Measurements from ENCODE around the gene CTIF. TPM values are rescaled to one million over a fixed set of nuclear protein-coding genes. Genes with fewer than 3 reads are reported as not detected.

The CTIF gene
- total RNA-seq, 1 experiment from 2014 or later = 5.8 TPM

DNA sequence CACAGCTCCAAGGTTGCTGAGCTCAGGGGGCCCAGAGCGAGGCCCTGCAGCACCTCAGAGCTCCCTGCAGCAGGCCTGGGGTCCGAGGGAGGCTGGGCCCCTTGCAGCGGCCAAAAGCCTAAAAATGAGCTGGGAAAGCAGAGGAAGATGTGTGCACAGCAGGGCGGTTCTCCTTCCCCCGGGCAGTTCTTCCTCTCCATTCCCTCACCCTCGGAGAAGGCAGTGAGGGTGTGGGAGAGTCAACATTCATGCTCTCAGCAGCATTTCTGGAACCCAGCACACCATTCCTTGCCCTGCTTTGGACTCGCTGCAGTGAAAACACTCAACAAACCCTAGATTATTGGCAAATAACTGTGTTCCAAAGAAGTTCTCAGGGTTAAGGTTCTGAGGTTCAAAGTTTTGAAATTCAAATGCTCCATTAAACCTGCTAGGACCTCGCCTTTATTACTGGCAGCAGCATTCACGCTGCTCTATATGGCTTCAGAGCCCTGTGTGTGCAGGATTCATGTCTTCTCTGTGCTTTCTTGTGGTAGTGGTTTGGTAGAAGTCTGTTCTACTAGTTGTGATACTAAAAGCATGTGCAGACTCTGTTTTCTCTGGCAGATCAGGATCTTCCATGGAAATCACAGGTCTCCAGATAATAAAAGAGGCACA lies 79.1 kb downstream of the CTIF start:
- ATAC-seq = no peak

DNA sequence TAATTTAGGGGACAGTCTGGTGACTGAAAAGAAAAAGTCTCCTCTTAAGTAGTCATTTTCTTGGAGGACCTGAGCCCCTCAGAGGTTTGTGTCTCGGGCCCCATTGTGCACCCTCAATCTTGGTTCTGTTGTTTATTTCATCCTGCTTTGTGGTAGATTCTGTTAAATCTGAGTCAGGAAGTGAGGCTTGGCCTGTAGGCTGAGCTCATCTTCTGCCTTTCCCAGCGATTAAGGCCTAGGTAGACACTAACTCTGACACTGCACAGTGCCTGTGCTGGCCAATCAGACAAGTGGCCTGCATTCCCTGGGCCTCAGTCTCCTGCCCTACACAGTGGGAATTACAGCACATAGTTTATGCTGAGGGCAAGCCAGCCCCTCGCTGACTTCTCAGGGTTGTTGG lies 80.2 kb downstream of the CTIF start:
- Histone ChIP-seq H3K9ac (ENCODE audit: low read length) (no peak overlapping the region), H2AFZ (ENCODE audit: low read length) (no peak overlapping the region), H3K27me3 (ENCODE audit: low read length) (no peaks in the 10 kb centered on the region), H3K9me3 (ENCODE audit: low read length) (no peaks in the 10 kb centered on the region), H3K79me2 (ENCODE audit: low read length) (no peaks in the 10 kb centered on the region), H3F3A (ENCODE audit: low read length, unreplicated experiment) (no peaks in the 10 kb centered on the region), H3K36me3 (ENCODE audit: low read depth, low read length) (no peaks in the 10 kb centered on the region), H3K4me2 (ENCODE audit: low read length) (no peak overlapping the region), H3K4me3 (ENCODE audit: low read length) (no peak overlapping the region), H3K9me2 (replicated peaks; ENCODE audit: low read length) (no peaks in the 10 kb centered on the region), H3K4me1 (ENCODE audit: insufficient read depth, low read length) (no peaks in the 10 kb centered on the region), H3K27ac (ENCODE audit: low read length) (no peak overlapping the region), H4K20me1 (ENCODE audit: low read length) (no peaks in the 10 kb centered on the region)
- intact Hi-C loops (cut with micrococcal nuclease) = no loop called here
- POLR2A ChIA-PET (ENCODE audit: unreplicated experiment) = no interaction called here
- BruUV-seq (replicated peaks) = no TSS peak
- CTCF ChIA-PET = no interaction called here
- ATAC-seq (no peak), DNase-seq (no peak)
- TF ChIP-seq EZH2 (IDR thresholded peaks at IDR 0.05; ENCODE audit: low read length, unreplicated experiment) (no peak), EZH2phosphoT487 (IDR thresholded peaks at IDR 0.05; ENCODE audit: borderline replicate concordance, low read length) (no peak)
- TF ChIP-seq, protein P1, sequence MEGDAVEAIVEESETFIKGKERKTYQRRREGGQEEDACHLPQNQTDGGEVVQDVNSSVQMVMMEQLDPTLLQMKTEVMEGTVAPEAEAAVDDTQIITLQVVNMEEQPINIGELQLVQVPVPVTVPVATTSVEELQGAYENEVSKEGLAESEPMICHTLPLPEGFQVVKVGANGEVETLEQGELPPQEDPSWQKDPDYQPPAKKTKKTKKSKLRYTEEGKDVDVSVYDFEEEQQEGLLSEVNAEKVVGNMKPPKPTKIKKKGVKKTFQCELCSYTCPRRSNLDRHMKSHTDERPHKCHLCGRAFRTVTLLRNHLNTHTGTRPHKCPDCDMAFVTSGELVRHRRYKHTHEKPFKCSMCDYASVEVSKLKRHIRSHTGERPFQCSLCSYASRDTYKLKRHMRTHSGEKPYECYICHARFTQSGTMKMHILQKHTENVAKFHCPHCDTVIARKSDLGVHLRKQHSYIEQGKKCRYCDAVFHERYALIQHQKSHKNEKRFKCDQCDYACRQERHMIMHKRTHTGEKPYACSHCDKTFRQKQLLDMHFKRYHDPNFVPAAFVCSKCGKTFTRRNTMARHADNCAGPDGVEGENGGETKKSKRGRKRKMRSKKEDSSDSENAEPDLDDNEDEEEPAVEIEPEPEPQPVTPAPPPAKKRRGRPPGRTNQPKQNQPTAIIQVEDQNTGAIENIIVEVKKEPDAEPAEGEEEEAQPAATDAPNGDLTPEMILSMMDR (conservative IDR thresholded peaks at IDR 0.05; ENCODE audit: low read depth, low read length) = no peak

More for the DNA sequence above, 79.1 kb downstream of the CTIF start:
- H3K4me2 ChIP-seq (ENCODE audit: low read length) = no peak overlapping the region
- H3K27ac ChIP-seq (ENCODE audit: low read length) = no peak overlapping the region
- no peak overlapping the region for H3K9ac ChIP-seq (ENCODE audit: low read length)
- no peaks in the 10 kb centered on the region for H3K9me2 ChIP-seq (replicated peaks; ENCODE audit: low read length)
- no peak for TF ChIP-seq EZH2 (IDR thresholded peaks at IDR 0.05; ENCODE audit: low read length, unreplicated experiment)
- TF ChIP-seq, protein P1 (conservative IDR thresholded peaks at IDR 0.05; ENCODE audit: low read depth, low read length) = no peak
- no peak for TF ChIP-seq EZH2phosphoT487 (IDR thresholded peaks at IDR 0.05; ENCODE audit: borderline replicate concordance, low read length)
- H3K9me3 ChIP-seq (ENCODE audit: low read length) = no peaks in the 10 kb centered on the region
- no TSS peak for BruUV-seq (replicated peaks)
- DNase-seq = no peak
- no peaks in the 10 kb centered on the region for H3F3A ChIP-seq (ENCODE audit: low read length, unreplicated experiment)
- POLR2A ChIA-PET (ENCODE audit: unreplicated experiment) = no interaction called here
- H3K4me3 ChIP-seq (ENCODE audit: low read length) = no peak overlapping the region
- H4K20me1 ChIP-seq (ENCODE audit: low read length) = no peaks in the 10 kb centered on the region
- CTCF ChIA-PET = no interaction called here
- no peaks in the 10 kb centered on the region for H3K27me3 ChIP-seq (ENCODE audit: low read length)
- H2AFZ ChIP-seq (ENCODE audit: low read length) = no peak overlapping the region
- no peaks in the 10 kb centered on the region for H3K36me3 ChIP-seq (ENCODE audit: low read depth, low read length)
- no peaks in the 10 kb centered on the region for H3K4me1 ChIP-seq (ENCODE audit: insufficient read depth, low read length)
- H3K79me2 ChIP-seq (ENCODE audit: low read length) = no peaks in the 10 kb centered on the region
- intact Hi-C loops (cut with micrococcal nuclease) = no loop called here

DNA sequence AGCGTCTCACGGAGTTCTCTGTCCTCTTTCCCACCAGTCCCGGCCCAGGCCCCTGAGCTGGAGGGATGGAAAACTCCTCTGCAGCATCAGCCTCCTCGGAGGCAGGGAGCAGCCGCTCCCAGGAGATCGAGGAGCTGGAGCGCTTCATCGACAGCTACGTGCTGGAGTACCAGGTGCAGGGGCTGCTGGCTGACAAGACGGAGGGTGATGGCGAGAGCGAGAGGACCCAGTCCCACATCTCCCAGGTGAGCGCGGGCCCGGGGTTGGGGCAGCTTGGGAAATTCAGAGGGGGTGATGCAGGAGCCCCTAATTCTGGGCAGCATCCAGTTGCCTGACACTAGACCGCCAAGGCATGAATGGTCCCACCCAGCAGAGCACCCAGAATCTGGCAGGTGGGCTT lies 80.7 kb downstream of the CTIF start:
- Histone ChIP-seq H3K27me3 (ENCODE audit: low read length) (no peaks in the 10 kb centered on the region), H3K36me3 (ENCODE audit: low read depth, low read length) (no peaks in the 10 kb centered on the region), H2AFZ (ENCODE audit: low read length) (no peak overlapping the region), H3K9me2 (replicated peaks; ENCODE audit: low read length) (no peaks in the 10 kb centered on the region), H3K79me2 (ENCODE audit: low read length) (no peaks in the 10 kb centered on the region), H4K20me1 (ENCODE audit: low read length) (no peaks in the 10 kb centered on the region), H3K9me3 (ENCODE audit: low read length) (no peaks in the 10 kb centered on the region), H3F3A (ENCODE audit: low read length, unreplicated experiment) (no peaks in the 10 kb centered on the region), H3K4me3 (ENCODE audit: low read length) (no peak overlapping the region), H3K9ac (ENCODE audit: low read length) (no peak overlapping the region), H3K4me2 (ENCODE audit: low read length) (no peak overlapping the region), H3K27ac (ENCODE audit: low read length) (no peak overlapping the region), H3K4me1 (ENCODE audit: insufficient read depth, low read length) (no peaks in the 10 kb centered on the region)
- intact Hi-C loops (cut with micrococcal nuclease) = no loop called here
- ATAC-seq (no peak), DNase-seq (no peak)
- TF ChIP-seq, protein P1 (conservative IDR thresholded peaks at IDR 0.05; ENCODE audit: low read depth, low read length) = no peak
- TF ChIP-seq EZH2phosphoT487 (IDR thresholded peaks at IDR 0.05; ENCODE audit: borderline replicate concordance, low read length) = no peak
- TF ChIP-seq EZH2 (IDR thresholded peaks at IDR 0.05; ENCODE audit: low read length, unreplicated experiment) = no peak
- ChIA-PET POLR2A (ENCODE audit: unreplicated experiment) (no interaction called here), CTCF (no interaction called here)
- no TSS peak for BruUV-seq (replicated peaks)
